Measurements from ENCODE around the gene NEDD4L.

- TF ChIP-seq CTCF (IDR thresholded peaks at IDR 0.05; ENCODE audit: insufficient read depth, low read length, poor library complexity, severe bottlenecking): no peak
- TF ChIP-seq EZH2phosphoT487 (conservative IDR thresholded peaks at IDR 0.05; ENCODE audit: low read length): no peak
These were observed 9.7 kb upstream of the NEDD4L start for GRCh38 chr18:58034370-58034769.
